ENCODE measurements around the gene DPH5.

DNA sequence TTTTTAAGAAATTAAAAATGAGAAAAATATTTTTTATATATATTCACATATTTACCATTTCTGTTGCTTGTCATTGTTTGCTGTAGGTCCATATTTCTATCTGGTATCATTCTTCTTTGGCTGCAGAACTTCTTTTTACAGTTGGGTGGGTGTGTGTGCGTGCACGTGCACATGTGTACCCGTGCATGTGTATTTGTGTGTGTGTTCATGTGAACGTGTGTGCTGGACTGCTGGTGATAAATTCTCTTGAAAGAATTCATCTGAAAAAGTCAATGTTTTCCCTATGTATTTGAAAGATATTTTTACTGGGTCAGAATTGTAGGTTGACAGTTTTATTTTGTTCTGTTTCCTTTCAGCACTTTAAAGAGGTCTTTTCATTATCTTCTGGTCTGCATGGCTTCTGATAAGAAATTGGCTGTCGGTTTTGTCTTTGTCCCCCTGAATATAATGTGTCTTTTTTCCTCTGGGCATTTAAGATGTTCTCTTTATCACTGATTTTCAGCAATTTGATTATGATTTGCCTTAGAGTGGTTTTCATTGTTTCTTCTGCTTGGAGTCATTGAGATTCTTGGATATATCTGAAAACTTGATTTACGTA lies 34.5 kb upstream of the DPH5 start:
- TF ChIP-seq, protein P1, sequence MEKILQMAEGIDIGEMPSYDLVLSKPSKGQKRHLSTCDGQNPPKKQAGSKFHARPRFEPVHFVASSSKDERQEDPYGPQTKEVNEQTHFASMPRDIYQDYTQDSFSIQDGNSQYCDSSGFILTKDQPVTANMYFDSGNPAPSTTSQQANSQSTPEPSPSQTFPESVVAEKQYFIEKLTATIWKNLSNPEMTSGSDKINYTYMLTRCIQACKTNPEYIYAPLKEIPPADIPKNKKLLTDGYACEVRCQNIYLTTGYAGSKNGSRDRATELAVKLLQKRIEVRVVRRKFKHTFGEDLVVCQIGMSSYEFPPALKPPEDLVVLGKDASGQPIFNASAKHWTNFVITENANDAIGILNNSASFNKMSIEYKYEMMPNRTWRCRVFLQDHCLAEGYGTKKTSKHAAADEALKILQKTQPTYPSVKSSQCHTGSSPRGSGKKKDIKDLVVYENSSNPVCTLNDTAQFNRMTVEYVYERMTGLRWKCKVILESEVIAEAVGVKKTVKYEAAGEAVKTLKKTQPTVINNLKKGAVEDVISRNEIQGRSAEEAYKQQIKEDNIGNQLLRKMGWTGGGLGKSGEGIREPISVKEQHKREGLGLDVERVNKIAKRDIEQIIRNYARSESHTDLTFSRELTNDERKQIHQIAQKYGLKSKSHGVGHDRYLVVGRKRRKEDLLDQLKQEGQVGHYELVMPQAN (conservative IDR thresholded peaks at IDR 0.05), result no peak
- TF ChIP-seq KAT2A (conservative IDR thresholded peaks at IDR 0.05; ENCODE audit: control insufficient read depth, low read depth, low read length) (no peak), RAD21 (IDR thresholded peaks at IDR 0.05; ENCODE audit: insufficient read depth, low read depth, low read length) (no peak)

Measured in GM12878 (cell line).